ENCODE data around the gene MARS1. TPM values are rescaled to one million over a fixed set of nuclear protein-coding genes. Genes with fewer than 3 reads are reported as not detected.

The MARS1 gene
- total RNA-seq, 2 donors from 2014 or later: 254 to 263 TPM

DNA sequence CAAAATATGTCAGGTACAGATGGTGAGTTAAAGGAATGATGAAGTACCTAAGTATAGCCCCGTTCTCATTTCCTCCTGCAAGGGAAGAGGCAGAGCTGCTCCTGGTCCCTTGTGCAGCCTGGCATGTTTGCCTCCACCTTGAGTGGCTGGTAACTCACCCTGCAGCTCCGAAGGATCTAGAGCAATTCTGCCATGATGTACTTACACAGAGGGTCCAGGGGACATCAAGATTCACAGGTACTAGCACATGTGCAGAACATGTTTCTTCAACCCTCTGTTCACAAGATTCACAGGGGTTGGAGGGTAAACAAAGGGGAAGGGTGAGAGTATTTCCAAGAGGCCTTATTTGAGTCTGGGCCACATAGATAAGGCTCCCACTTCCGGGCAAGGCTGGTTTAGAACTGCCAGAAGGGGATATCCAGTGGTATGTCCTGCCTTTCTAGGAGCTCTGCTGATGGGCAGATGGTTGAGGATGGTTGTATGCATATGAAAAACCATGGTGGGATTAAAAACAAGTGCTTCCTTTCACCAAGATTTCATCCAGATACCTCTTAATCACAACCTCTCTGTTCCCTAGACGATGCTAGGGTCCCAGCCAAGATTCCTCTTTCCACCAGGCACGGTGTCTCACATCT is 51.4 kb downstream of the MARS1 start:
- H3K27me3 ChIP-seq (ENCODE audit: control insufficient read depth, insufficient read depth, low read length, poor library complexity, severe bottlenecking): no peaks in the 10 kb centered on the region
- no peaks in the 10 kb centered on the region for H3K4me1 ChIP-seq (ENCODE audit: control insufficient read depth, insufficient read depth, low read length)
- Mint-ChIP-seq H3K4me3 (no peak overlapping the region), H3K27me3 (ENCODE audit: insufficient read depth) (no peaks in the 10 kb centered on the region), H3K36me3 (ENCODE audit: low read depth) (peaks cover 54% of the 10 kb centered on the region), H3K4me1 (no peaks in the 10 kb centered on the region), H3K27ac (no peak overlapping the region), H3K9me3 (no peaks in the 10 kb centered on the region)
- no peak for TF ChIP-seq CTCF (conservative IDR thresholded peaks at IDR 0.05)
- H3K4me3 ChIP-seq (ENCODE audit: low read length): no peak overlapping the region
- no peak overlapping the region for H3K27ac ChIP-seq (ENCODE audit: low read depth, low read length)
- no peak overlapping the region for H3K9ac ChIP-seq (ENCODE audit: extremely low read depth, low read length, poor library complexity, severe bottlenecking)
- DNase-seq: no peak
- H3K9me3 ChIP-seq (ENCODE audit: control insufficient read depth, low read length): no peaks in the 10 kb centered on the region
- H3K36me3 ChIP-seq (ENCODE audit: control insufficient read depth, insufficient read depth, low read length): peaks cover 64% of the 10 kb centered on the region
- WGBS, 2 experiments (ENCODE audit: insufficient coverage in 1 of 2, insufficient read length in 1 of 2): 95 to 96% methylated on average over 4 to 5 of the region's 5 CpGs

DNA sequence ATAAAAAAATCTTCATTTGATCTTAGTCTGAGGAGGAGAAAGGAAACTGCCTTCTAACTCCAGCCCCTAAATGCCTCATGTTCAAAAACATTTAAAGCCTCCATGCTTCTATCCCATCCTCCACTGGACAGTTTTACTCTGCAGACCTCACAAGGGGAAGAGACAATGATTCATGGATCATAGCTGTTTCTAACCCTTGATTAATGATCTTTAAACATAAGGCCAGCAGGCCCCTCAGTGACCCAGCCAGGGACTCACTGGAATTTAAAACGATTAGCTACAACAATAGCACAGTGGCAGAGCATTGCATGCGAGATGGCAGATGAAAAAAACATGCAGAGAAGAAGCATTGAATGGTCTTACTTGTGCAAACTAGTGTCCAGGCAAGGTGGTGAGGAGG is 53.1 kb downstream of the MARS1 start:
- H3K4me1 Mint-ChIP-seq: peaks cover 4% of the 10 kb centered on the region
- WGBS, 2 experiments (ENCODE audit: insufficient coverage in 1 of 2, insufficient read length in 1 of 2): 86 to 89% methylated on average over 2 of the region's 2 CpGs

GRCh38 chr12:57541717-57542116 is 53.8 kb downstream of the MARS1 start:
- no peak for DNase-seq

More for the DNA sequence above, 53.1 kb downstream of the MARS1 start:
- H3K27me3 ChIP-seq (ENCODE audit: control insufficient read depth, insufficient read depth, low read length, poor library complexity, severe bottlenecking): no peaks in the 10 kb centered on the region
- no peaks in the 10 kb centered on the region for H3K9me3 Mint-ChIP-seq
- H3K9me3 ChIP-seq (ENCODE audit: control insufficient read depth, low read length): no peaks in the 10 kb centered on the region
- H3K27ac Mint-ChIP-seq: no peak overlapping the region
- H3K4me1 ChIP-seq (ENCODE audit: control insufficient read depth, insufficient read depth, low read length): peaks cover under 1% of the 10 kb centered on the region
- peaks cover 59% of the 10 kb centered on the region for H3K36me3 ChIP-seq (ENCODE audit: control insufficient read depth, insufficient read depth, low read length)
- no peak overlapping the region for H3K27ac ChIP-seq (ENCODE audit: low read depth, low read length)
- H3K27me3 Mint-ChIP-seq (ENCODE audit: insufficient read depth): no peaks in the 10 kb centered on the region
- H3K4me3 Mint-ChIP-seq: no peak overlapping the region
- H3K9ac ChIP-seq (ENCODE audit: extremely low read depth, low read length, poor library complexity, severe bottlenecking): no peak overlapping the region
- H3K36me3 Mint-ChIP-seq (ENCODE audit: low read depth): peaks cover 44% of the 10 kb centered on the region
- DNase-seq: no peak
- no peak for TF ChIP-seq CTCF (conservative IDR thresholded peaks at IDR 0.05)
- H3K4me3 ChIP-seq (ENCODE audit: low read length): no peak overlapping the region

More at GRCh38 chr12:57541717-57542116, 53.8 kb downstream of the MARS1 start:
- no peak overlapping the region for H3K4me3 ChIP-seq (ENCODE audit: low read length)
- 82 to 100% methylated on average over 1 of the region's 2 CpGs for WGBS, 2 experiments (ENCODE audit: insufficient coverage in 1 of 2, insufficient read length in 1 of 2)
- H3K4me1 ChIP-seq (ENCODE audit: control insufficient read depth, insufficient read depth, low read length): peaks cover 4% of the 10 kb centered on the region
- H3K36me3 ChIP-seq (ENCODE audit: control insufficient read depth, insufficient read depth, low read length): peaks cover 52% of the 10 kb centered on the region
- no peaks in the 10 kb centered on the region for H3K27me3 Mint-ChIP-seq (ENCODE audit: insufficient read depth)
- peaks cover 9% of the 10 kb centered on the region for H3K4me1 Mint-ChIP-seq
- H3K27ac ChIP-seq (ENCODE audit: low read depth, low read length): no peak overlapping the region
- TF ChIP-seq CTCF (conservative IDR thresholded peaks at IDR 0.05): no peak
- no peaks in the 10 kb centered on the region for H3K9me3 ChIP-seq (ENCODE audit: control insufficient read depth, low read length)
- no peak overlapping the region for H3K9ac ChIP-seq (ENCODE audit: extremely low read depth, low read length, poor library complexity, severe bottlenecking)
- H3K4me3 Mint-ChIP-seq: no peak overlapping the region
- no peak overlapping the region for H3K27ac Mint-ChIP-seq
- peaks cover 37% of the 10 kb centered on the region for H3K36me3 Mint-ChIP-seq (ENCODE audit: low read depth)
- no peaks in the 10 kb centered on the region for H3K9me3 Mint-ChIP-seq
- no peaks in the 10 kb centered on the region for H3K27me3 ChIP-seq (ENCODE audit: control insufficient read depth, insufficient read depth, low read length, poor library complexity, severe bottlenecking)

Measured in endodermal cell (in vitro differentiated cells).